ENCODE measurements around the gene MAPK8IP3. TPM values are rescaled to one million over a fixed set of nuclear protein-coding genes. Genes with fewer than 3 reads are reported as not detected.

MAPK8IP3 gene
- total and polyA plus RNA-seq, 9 of the 15 experiments (the other 6 are each of a cell fraction or from before 2014, with no cell fraction given), result 0.17 to 58.7 (median 16.7) TPM

DNA sequence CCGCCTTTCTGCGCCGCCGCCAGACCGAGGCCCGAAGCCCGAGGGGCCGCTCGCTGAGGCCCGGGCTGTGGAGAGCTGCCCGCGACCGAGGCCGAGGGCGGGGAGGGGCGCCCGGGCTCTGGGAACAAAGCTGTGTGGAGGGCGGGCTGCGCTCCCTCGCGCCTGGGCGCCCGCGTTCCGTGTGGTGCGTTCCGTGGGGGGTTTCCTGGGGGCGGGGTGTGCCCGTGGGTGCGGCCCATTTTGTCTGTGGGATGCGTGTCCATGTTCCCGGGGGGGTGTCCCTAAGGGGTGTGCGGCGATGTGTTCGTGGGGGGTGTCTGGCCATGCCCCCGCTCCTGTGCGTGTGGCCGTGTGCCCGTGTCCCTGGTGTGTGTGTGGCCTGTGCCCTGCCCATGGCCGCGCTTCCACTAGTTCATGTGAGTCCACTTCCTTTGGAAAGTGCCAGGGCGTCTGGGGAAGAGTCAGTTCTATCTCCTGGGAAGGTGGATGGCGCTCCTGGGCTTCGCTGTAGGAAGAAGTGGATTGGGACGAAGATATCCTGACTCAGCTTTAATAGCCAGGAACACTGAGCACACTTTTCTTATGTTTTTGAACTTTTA lies 27.4 kb upstream of the MAPK8IP3 start (continued):
- no peak for TF ChIP-seq ZNF699 (CRISPR knock-in tag; IDR thresholded peaks at IDR 0.05; ENCODE audit: insufficient replicate concordance)
- TF ChIP-seq RB1 (IDR thresholded peaks at IDR 0.05; ENCODE audit: low read depth), result no peak
- TF ChIP-seq RUNX1 (IDR thresholded peaks at IDR 0.05; ENCODE audit: low read depth), result no peak
- peak; percentile 61; the same call in 1 of the 2 replicates for TF ChIP-seq HDAC2 (IDR thresholded peaks at IDR 0.05)
- peak; percentile 78; the same call in 1 of the 2 replicates for TF ChIP-seq ZC3H4 (CRISPR knock-in tag; IDR thresholded peaks at IDR 0.05; ENCODE audit: borderline replicate concordance)
- TF ChIP-seq SMAD4 (CRISPR knock-in tag; conservative IDR thresholded peaks at IDR 0.05), result peak; percentile 83
- no peak for TF ChIP-seq SP1 (CRISPR knock-in tag; IDR thresholded peaks at IDR 0.05)
- TF ChIP-seq, protein P1, sequence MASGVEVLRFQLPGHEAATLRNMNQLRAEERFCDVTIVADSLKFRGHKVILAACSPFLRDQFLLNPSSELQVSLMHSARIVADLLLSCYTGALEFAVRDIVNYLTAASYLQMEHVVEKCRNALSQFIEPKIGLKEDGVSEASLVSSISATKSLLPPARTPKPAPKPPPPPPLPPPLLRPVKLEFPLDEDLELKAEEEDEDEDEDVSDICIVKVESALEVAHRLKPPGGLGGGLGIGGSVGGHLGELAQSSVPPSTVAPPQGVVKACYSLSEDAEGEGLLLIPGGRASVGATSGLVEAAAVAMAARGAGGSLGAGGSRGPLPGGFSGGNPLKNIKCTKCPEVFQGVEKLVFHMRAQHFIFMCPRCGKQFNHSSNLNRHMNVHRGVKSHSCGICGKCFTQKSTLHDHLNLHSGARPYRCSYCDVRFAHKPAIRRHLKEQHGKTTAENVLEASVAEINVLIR (CRISPR knock-in tag; IDR thresholded peaks at IDR 0.05), result no peak
- no peak for TF ChIP-seq ATF1 (CRISPR knock-in tag; IDR thresholded peaks at IDR 0.05)
- no peak for TF ChIP-seq ATF1 (tag; IDR thresholded peaks at IDR 0.05)
- TF ChIP-seq, protein P2, sequence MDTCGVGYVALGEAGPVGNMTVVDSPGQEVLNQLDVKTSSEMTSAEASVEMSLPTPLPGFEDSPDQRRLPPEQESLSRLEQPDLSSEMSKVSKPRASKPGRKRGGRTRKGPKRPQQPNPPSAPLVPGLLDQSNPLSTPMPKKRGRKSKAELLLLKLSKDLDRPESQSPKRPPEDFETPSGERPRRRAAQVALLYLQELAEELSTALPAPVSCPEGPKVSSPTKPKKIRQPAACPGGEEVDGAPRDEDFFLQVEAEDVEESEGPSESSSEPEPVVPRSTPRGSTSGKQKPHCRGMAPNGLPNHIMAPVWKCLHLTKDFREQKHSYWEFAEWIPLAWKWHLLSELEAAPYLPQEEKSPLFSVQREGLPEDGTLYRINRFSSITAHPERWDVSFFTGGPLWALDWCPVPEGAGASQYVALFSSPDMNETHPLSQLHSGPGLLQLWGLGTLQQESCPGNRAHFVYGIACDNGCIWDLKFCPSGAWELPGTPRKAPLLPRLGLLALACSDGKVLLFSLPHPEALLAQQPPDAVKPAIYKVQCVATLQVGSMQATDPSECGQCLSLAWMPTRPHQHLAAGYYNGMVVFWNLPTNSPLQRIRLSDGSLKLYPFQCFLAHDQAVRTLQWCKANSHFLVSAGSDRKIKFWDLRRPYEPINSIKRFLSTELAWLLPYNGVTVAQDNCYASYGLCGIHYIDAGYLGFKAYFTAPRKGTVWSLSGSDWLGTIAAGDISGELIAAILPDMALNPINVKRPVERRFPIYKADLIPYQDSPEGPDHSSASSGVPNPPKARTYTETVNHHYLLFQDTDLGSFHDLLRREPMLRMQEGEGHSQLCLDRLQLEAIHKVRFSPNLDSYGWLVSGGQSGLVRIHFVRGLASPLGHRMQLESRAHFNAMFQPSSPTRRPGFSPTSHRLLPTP (IDR thresholded peaks at IDR 0.05; ENCODE audit: borderline replicate concordance, extremely low read depth, insufficient read length), result no peak
- TF ChIP-seq, protein P3, sequence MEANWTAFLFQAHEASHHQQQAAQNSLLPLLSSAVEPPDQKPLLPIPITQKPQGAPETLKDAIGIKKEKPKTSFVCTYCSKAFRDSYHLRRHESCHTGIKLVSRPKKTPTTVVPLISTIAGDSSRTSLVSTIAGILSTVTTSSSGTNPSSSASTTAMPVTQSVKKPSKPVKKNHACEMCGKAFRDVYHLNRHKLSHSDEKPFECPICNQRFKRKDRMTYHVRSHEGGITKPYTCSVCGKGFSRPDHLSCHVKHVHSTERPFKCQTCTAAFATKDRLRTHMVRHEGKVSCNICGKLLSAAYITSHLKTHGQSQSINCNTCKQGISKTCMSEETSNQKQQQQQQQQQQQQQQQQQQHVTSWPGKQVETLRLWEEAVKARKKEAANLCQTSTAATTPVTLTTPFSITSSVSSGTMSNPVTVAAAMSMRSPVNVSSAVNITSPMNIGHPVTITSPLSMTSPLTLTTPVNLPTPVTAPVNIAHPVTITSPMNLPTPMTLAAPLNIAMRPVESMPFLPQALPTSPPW (CRISPR knock-in tag; IDR thresholded peaks at IDR 0.05), result peak; percentile 73
- peak; percentile 98 for TF ChIP-seq C11orf30 (IDR thresholded peaks at IDR 0.05; ENCODE audit: low read depth)
- TF ChIP-seq ZNF140 (CRISPR knock-in tag; IDR thresholded peaks at IDR 0.05), result no peak
- TF ChIP-seq TAF7 (tag; IDR thresholded peaks at IDR 0.05), result no peak
- TF ChIP-seq ZNF764 (CRISPR knock-in tag; IDR thresholded peaks at IDR 0.05; ENCODE audit: low read depth), result no peak
- TF ChIP-seq TBL1XR1 (IDR thresholded peaks at IDR 0.05; ENCODE audit: low read length in 2 of 2), result no peak
- TF ChIP-seq MAFF (IDR thresholded peaks at IDR 0.05; ENCODE audit: low read length), result peak; percentile 90
- no peak for TF ChIP-seq ZNF444 (CRISPR knock-in tag; IDR thresholded peaks at IDR 0.05)
- TF ChIP-seq NR2C1 (IDR thresholded peaks at IDR 0.05), result no peak
- no peak for TF ChIP-seq NR2C1 (tag; IDR thresholded peaks at IDR 0.05)
- TF ChIP-seq SMAD1 (IDR thresholded peaks at IDR 0.05; ENCODE audit: low read depth, low read length, partially characterized antibody), result no peak
- TF ChIP-seq TOE1 (IDR thresholded peaks at IDR 0.05; ENCODE audit: borderline replicate concordance), result no peak
- TF ChIP-seq TOE1 (CRISPR knock-in tag; IDR thresholded peaks at IDR 0.05; ENCODE audit: borderline replicate concordance, low read depth), result no peak
